Tongue (tissue), 2 donors: ENCODE measurements around the gene CYB5R3. TPM values are rescaled to one million over a fixed set of nuclear protein-coding genes. Genes with fewer than 3 reads are reported as not detected.
"Not testable (repeated sequence)": the region's sequence is repeated elsewhere in the genome, so short reads cannot be mapped to it uniquely, and the experiment has no call there.

Experiments
- DNase-seq: peaks from one replicate; pipeline ENCODE4 v3.0.0-alpha.2; 2015
- total RNA-seq: library from RNA; depleted of rRNA; stranded (reverse); fragments of >200 nt; gene quantifications from one replicate; pipeline ENCODE4 v1.2.3, GENCODE V29; 2014

Gene CYB5R3
- total RNA-seq, 1 donor from 2014 or later: 62.8 TPM

DNA sequence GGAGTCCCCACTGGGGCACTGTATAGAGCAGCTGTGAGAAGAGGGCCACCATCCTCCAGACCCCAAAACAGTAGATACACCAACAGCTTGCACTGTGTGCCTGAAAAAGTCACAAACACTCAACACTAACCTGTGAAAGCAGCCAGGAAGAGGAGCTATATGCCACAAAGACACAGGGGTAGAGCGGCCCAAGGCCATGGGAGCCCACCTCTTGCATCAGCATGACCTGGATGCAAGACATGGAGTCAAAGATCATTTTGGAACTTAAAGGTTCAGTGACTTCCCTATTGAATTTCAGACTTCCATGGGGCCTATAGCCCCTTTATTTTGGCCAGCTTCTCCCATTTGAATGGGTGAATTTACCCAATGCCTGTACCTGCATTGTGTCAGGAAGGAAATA lies 29.7 kb upstream of the CYB5R3 start:
- no peak for DNase-seq

DNA sequence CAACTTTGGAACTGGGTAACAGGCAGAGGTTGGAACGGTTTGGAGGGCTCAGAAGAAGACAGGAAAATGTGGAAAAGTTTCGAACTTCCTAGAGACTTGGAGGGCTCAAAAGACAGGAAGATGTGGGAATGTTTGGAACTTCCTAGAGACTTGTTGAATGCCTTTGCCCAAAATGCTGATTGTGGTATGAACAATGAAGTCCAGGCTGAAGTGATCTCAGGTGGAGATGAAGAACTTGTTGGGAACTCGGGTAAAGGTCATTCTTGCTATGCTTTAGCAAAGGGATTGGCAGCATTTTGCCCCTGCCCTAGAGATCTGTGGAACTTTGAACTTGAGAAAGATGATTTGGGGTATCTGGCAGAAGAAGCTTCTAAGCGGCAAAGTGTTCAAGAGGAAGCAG lies 28.7 kb upstream of the CYB5R3 start:
- not testable (repeated sequence) for DNase-seq

DNA sequence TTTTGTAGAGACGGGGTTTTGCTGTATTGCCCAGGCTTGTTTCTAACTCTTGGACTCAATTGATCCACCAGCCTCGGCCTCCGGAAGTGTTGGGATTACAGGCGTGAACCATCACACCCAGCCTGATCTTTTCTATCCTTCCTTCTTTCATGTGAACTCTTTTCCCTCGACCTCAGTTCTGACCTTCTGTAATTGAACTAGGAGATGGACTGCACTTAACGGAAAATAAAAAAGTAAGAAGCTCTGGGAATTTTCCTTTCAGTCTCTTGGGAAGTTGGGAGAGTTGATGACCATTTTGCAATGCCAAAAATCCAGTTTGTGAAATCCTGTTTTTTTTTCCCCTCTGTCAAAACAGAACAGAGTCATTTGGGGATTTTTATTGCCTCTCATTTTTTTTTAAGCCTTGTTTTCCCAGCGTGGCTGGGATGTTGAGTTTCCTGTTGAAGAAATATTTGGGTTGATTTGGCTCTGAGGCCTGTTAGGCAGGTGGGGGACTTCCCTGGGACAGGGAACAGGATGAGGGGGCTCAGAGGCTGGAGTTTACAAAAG lies 26.9 kb upstream of the CYB5R3 start:
- DNase-seq: no peak

- DNase-seq: peak; percentile 62
Measured at GRCh38 chr22:42673898-42674401, 24.8 kb upstream of the CYB5R3 start.

- DNase-seq: not testable (repeated sequence)
Measured at GRCh38 chr22:42673071-42673470, 23.9 kb upstream of the CYB5R3 start.

DNA sequence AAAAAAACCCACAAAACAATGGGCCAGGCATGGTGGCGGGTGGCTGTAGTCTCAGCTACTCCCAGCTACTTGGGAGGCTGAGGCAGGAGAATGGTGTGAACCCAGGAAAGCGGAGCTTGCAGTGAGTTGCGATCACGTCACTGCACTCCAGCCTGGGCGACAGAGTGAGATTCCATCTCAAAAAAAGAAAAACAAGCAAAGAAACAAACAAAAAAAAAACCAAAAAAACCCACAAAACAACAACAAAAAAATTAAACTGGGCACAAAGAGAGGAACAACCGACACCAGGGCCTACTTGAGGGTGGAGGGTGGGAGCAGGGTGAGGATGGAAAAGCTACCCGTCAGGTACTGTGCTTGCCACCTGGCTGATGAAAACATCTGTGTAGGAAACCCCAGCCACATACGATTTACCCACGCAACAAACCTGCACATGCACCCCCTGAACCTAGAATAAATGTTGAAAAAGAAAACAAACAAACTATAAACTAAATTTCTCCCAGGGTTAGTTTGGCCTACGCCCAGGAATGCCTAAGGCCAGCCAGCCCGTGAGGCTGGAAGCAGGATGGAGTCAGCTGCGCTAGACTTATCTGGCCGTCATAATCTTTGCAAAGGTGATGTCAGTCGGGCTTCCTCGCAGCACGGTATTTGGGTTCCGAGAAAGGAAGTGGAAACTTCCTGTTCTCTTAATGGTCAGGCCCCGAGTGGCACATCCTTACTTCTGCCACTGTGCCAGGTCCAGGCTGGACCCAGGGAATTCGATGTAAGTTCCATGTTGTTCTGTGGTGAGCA lies 21.9 kb upstream of the CYB5R3 start:
- DNase-seq: no peak

- no peak for DNase-seq
Measured at GRCh38 chr22:42670046-42670445, 20.9 kb upstream of the CYB5R3 start.

GRCh38 chr22:42666393-42666792 lies 17.2 kb upstream of the CYB5R3 start:
- not testable (repeated sequence) for DNase-seq

GRCh38 chr22:42664976-42665831 lies 16.0 kb upstream of the CYB5R3 start:
- DNase-seq: no peak

GRCh38 chr22:42661985-42662831 lies 13.0 kb upstream of the CYB5R3 start:
- peak; percentile 92 for DNase-seq

GRCh38 chr22:42656578-42656977 lies 7.4 kb upstream of the CYB5R3 start:
- no peak for DNase-seq

DNA sequence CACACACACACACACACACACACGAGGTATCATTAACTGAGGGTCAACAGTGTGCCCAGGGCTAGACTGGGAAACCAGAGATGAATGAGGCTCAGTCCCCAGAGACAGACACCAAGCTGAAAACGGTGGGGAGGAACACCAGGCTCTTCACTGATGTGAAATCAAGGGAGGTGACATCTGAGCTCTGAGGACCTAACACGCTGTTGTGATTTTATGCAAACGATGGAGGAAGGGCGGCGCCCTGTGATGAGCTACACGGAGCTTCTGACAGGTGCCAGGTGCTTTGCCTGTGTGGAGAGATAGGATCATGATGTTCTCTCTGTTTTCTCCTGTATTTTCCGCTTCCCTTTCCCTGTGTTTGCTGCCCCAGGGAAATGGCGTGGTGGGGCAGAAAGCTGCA lies 6.5 kb upstream of the CYB5R3 start:
- no peak for DNase-seq

- DNase-seq: no peak
Measured at GRCh38 chr22:42654436-42655073, 5.4 kb upstream of the CYB5R3 start.

- DNase-seq: no peak
Measured at GRCh38 chr22:42653999-42654398, 4.8 kb upstream of the CYB5R3 start.

DNA sequence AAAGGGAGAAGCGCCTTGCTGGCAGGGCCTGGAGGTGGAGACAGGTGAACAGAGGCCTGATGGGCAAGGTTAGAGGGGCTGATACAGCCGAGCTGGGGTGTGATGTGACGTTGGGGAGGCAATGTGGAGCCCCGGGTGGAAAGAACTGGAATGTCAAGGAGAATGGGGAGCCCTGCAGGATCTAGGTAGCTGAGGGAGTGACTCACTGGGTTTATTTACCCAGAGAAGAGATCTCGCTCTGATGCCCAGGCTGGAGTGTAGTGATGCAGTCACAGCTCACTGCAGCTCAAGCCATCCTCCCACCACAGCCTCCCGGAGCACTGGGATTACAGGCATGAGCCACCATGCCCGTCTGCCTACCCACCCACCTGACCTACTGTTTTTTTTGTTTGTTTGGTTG lies 1.9 kb upstream of the CYB5R3 start:
- DNase-seq: no peak

GRCh38 chr22:42648368-42649245 lies 585 bp downstream of the CYB5R3 start:
- DNase-seq: peak; percentile 36

DNA sequence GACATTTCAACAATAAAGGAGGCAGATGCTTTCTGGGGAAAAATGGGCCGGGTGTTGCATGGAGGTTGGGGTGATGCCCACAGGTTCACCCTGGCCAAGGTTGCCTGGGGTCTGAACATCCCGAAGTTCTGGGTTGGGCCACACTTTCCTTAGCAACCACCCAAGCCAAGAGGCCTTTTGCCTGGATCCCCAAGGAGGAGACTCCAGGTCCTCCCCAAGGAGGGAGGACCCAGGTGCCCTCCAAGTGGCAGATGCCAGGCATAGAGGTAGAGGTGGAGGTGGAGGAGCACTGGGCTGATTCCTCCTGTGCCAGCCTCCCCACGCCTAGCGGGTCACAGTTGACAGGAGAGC lies 1.2 kb downstream of the CYB5R3 start:
- no peak for DNase-seq

DNA sequence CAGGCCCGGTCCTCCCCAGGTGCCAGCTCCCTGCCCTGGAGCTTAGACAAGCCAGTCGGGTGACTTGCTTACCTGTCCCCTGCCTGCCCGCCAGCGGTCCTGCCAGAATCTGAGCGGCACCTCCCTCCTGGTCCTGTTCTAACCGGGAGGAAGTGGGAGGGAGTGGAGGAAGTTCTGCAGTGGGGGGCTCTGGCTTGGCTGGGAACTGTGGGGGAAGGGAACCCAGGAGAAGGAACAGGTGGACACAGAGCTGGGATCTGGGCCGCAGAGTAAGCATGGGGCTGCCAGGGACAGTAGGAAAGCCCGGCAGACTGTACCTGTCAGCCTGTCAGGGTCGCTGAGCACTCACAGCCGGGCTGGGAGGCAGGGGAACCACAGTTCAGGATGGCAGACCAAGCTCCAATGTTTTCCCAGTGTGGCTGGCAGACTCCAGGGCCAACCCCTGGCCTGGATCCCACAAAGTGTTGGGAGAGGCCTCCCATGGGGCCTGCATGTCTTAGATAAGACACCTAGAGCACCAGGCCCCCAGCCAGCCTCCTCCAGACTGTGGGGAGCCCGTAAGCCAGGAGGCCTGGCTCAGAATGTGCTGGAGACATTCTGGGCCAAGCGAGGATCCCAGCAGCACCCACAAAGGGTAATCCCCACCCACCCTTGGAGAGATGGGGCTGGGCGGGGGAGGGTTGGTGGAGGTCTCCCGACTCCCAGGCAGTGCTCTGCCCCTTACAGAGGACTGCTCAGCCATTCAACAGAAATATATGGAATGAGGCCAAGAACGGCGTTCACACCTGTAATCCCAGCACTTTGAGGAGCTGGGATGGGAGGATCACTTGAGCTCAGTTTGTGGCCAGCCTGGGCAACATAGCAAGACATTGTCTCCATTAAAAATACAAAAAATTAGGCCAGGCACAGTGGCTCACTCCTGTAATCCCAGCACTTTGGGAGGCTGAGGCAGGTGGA lies 2.3 kb downstream of the CYB5R3 start:
- no peak for DNase-seq

- DNase-seq: no peak
Measured at GRCh38 chr22:42645938-42646568, 3.1 kb downstream of the CYB5R3 start.
